GM12878 (cell line): ENCODE data around the gene PEX6. TPM values are rescaled to one million over a fixed set of nuclear protein-coding genes. Genes with fewer than 3 reads are reported as not detected.

Experiments used
- ATAC-seq: fragments of 200-7000 bp; cut with Tn5 transposase; 3 replicates; pipeline ENCODE4 v1.9.1; 2020; ENCODE audit warnings: mild to moderate bottlenecking, moderate library complexity
- BruUV-seq: library from RNA; stranded (reverse); fragments of 400-500 nt; replicated peaks from 2 replicates; lab custom pipeline; 2021; lab: Mats Ljungman, UMichigan
- CTCF ChIA-PET: fragments of 300-600 bp; sonication (Branson Sonifier 250); formaldehyde crosslinking; extraction: SDS; loops from one replicate; lab custom pipeline; 2021; ENCODE audit warnings: inconsistent platforms; lab: Yijun Ruan, JAX
- POLR2A ChIA-PET: fragments of 350-600 bp; formaldehyde crosslinking; extraction: SDS; loops from one replicate; lab custom pipeline; 2021; ENCODE audit warnings: inconsistent platforms; lab: Charles Lee
- RAD21 ChIA-PET: fragments of 300-600 bp; sonication (Branson Sonifier 250); formaldehyde crosslinking; loops from one replicate; lab custom pipeline; 2023; ENCODE audit warnings: antibody characterized with exemption; ENCODE audit not compliant: unreplicated experiment; lab: Charles Lee
- SMC1A ChIA-PET: fragments of 300-600 bp; sonication (Branson Sonifier 250); formaldehyde crosslinking; loops from one replicate; lab custom pipeline; 2023; ENCODE audit not compliant: unreplicated experiment, uncharacterized antibody; lab: Charles Lee
- DNase-seq: peaks from one replicate; pipeline ENCODE4 v3.0.0-alpha.2; 2011; ENCODE audit warnings: low read depth, low spot score
- FAIRE-seq: peaks from 3 replicates; lab custom pipeline; 2011; peaks lifted over from hg19 to GRCh38; lab: Jason Lieb, UNC
- H2AFZ ChIP-seq: 2 replicates; pipeline ENCODE4 v1.6.0; 2011; ENCODE audit warnings: low read depth, low read length, control low read depth; ENCODE audit not compliant: control insufficient read depth
- H3K27ac ChIP-seq: 2 replicates; pipeline ENCODE4 v1.5.1; 2011; ENCODE audit warnings: control low read depth; ENCODE audit not compliant: control insufficient read depth, insufficient read depth
- H3K27me3 ChIP-seq, 2 experiments: replicated peaks in 1 of 2; 2 replicates each; pipeline versions ENCODE4 v1.6.0 to v1.6.1; 2011; ENCODE audit warnings: low read length in 1 of 2; ENCODE audit not compliant: control insufficient read depth in 2 of 2, insufficient read depth in 2 of 2
- H3K36me3 ChIP-seq, 2 experiments: 2 replicates each; pipeline ENCODE4 v1.5.1; 2011; ENCODE audit warnings: low read length in 1 of 2; ENCODE audit not compliant: control insufficient read depth in 2 of 2, insufficient read depth in 2 of 2
- H3K4me1 ChIP-seq: 2 replicates; pipeline ENCODE4 v1.6.1; 2011; ENCODE audit warnings: mild to moderate bottlenecking, low read length, moderate library complexity, mixed read lengths; ENCODE audit not compliant: control insufficient read depth, insufficient read depth
- H3K4me2 ChIP-seq: 2 replicates; pipeline ENCODE4 v1.6.0; 2011; ENCODE audit warnings: control low read depth; ENCODE audit not compliant: control insufficient read depth, insufficient read depth
- H3K4me3 ChIP-seq: fragments of 200-600 bp; sonication (generic); 2 replicates; pipeline ENCODE4 v1.5.1; 2016
- H3K79me2 ChIP-seq: 2 replicates; pipeline ENCODE4 v1.6.0; 2011; ENCODE audit warnings: low read length; ENCODE audit not compliant: control insufficient read depth, insufficient read depth
- H3K9ac ChIP-seq: 2 replicates; pipeline ENCODE4 v1.8.0; 2011; ENCODE audit warnings: low read length, control low read depth, mixed read lengths; ENCODE audit not compliant: control insufficient read depth, insufficient read depth
- H3K9me3 ChIP-seq: replicated peaks from 3 replicates; pipeline ENCODE4 v1.5.1; 2011; ENCODE audit warnings: mild to moderate bottlenecking, low read length; ENCODE audit not compliant: control insufficient read depth, insufficient read depth
- H4K20me1 ChIP-seq: 2 replicates; pipeline ENCODE4 v1.6.0; 2011; ENCODE audit not compliant: control insufficient read depth, insufficient read depth
- CHD2 ChIP-seq: IDR thresholded peaks from 2 replicates; pipeline ENCODE4 v1.6.1; 2011; ENCODE audit warnings: low read depth, low read length, improper control_type of control experiment, borderline replicate concordance
- NFYA ChIP-seq: IDR thresholded peaks from 2 replicates; pipeline ENCODE4 v1.6.1; 2011; ENCODE audit warnings: low read depth, mild to moderate bottlenecking, low read length, improper control_type of control experiment, borderline replicate concordance
- NR2F1 ChIP-seq: fragments of 450-650 bp; conservative IDR thresholded peaks from 2 replicates; pipeline ENCODE4 v1.6.1; 2017; ENCODE audit warnings: mild to moderate bottlenecking
- NRF1 ChIP-seq: conservative IDR thresholded peaks from 2 replicates; pipeline ENCODE4 v1.6.1; 2011; ENCODE audit warnings: mild to moderate bottlenecking, low read depth, low read length, improper control_type of control experiment
- PAX5 ChIP-seq: IDR thresholded peaks from 2 replicates; pipeline ENCODE4 v1.6.1; 2011; ENCODE audit warnings: low read depth, low read length, borderline replicate concordance
- POLR2AphosphoS5 ChIP-seq: IDR thresholded peaks from 2 replicates; pipeline ENCODE4 v1.6.1; 2011; ENCODE audit warnings: mild to moderate bottlenecking, low read length, inconsistent platforms
- SIN3A ChIP-seq: IDR thresholded peaks from 2 replicates; pipeline ENCODE4 v1.6.1; 2012; ENCODE audit warnings: low read depth, low read length, improper control_type of control experiment
- STAT3 ChIP-seq: IDR thresholded peaks from 2 replicates; pipeline ENCODE4 v1.6.1; 2011; ENCODE audit warnings: low read depth, low read length, improper control_type of control experiment
- ZNF274 ChIP-seq: IDR thresholded peaks from one replicate; pipeline ENCODE4 v1.8.0; 2011; ENCODE audit not compliant: insufficient read length, insufficient read depth
- whole genome bisulfite sequencing: methylation state at CpG from one replicate; pipeline ENCODE4 v1.1.6; 2016; ENCODE audit warnings: low lambda C conversion rate; ENCODE audit not compliant: insufficient replicate concordance, insufficient coverage; ENCODE audit errors: missing lambda C conversion rate; 5-methylcytosine and 5-hydroxymethylcytosine counted together
- in situ Hi-C: fragments of 300-500 bp; cut with MboI; formaldehyde crosslinking; loops from 9 replicates; pipeline ENCODE4 v1.14.3; 2018; ENCODE audit warnings: mixed read lengths
- intact Hi-C: fragments of 100-400 bp; cut with micrococcal nuclease; formaldehyde crosslinking; loops from one replicate; pipeline ENCODE4 v1.14.2; 2022; ENCODE audit not compliant: unreplicated experiment
- polyA plus RNA-seq, 11 experiments: library from polyadenylated mRNA; depleted of rRNA in 4 of 11; unstranded in 6 of 11; stranded (reverse) in 5 of 11; fragments of >200 nt; fragmentation: Nextera tagmentation in 4 of 11; fragmentation: Illumina TruSeq in 1 of 11; extraction: Ambion mirVana in 4 of 11; extraction: Trizol in 1 of 11; gene quantifications; 1 replicate in 1 of 11; 2 replicates in 10 of 11; pipeline versions ENCODE4 v1.2.1 to v1.2.3, GENCODE V29; 2011 to 2016; ENCODE audit warnings: inconsistent platforms in 2 of 11, missing spikeins in 2 of 11, low read depth in 1 of 11
- total RNA-seq, 4 experiments: library from RNA; depleted of rRNA in 3 of 4; stranded (reverse); fragments of >200 nt in 3 of 4; fragmentation: Illumina TruSeq in 1 of 4; extraction: Trizol in 1 of 4; gene quantifications; 2 replicates each; pipeline versions ENCODE4 v1.2.1 to v1.2.3, GENCODE V29; 2013 to 2021
- TF ChIP-seq, protein P1 (sequence below): fragments of 450-650 bp; IDR thresholded peaks from 2 replicates; pipeline ENCODE4 v1.6.1; 2017; ENCODE audit warnings: mild to moderate bottlenecking
- TF ChIP-seq, protein P2 (sequence below): fragments of 450-650 bp; formaldehyde crosslinking; IDR thresholded peaks from 2 replicates; pipeline ENCODE4 v1.5.0; 2022; ENCODE audit warnings: mild to moderate bottlenecking, missing genetic modification characterization
- TF ChIP-seq, protein P3 (sequence below): fragments of 450-650 bp; IDR thresholded peaks from 2 replicates; pipeline ENCODE4 v1.6.1; 2014; ENCODE audit warnings: mild to moderate bottlenecking
- TF ChIP-seq, protein P4 (sequence below): IDR thresholded peaks from 2 replicates; pipeline ENCODE4 v1.6.1; 2011; ENCODE audit warnings: borderline replicate concordance, low read depth, mild to moderate bottlenecking, moderate library complexity, low read length; ENCODE audit not compliant: insufficient read depth, poor library complexity, severe bottlenecking

Gene PEX6
- total and polyA plus RNA-seq, 10 of the 15 experiments (the other 5 are each of a cell fraction or from before 2014, with no cell fraction given), result 0.39 to 21.1 (median 7.8) TPM

DNA sequence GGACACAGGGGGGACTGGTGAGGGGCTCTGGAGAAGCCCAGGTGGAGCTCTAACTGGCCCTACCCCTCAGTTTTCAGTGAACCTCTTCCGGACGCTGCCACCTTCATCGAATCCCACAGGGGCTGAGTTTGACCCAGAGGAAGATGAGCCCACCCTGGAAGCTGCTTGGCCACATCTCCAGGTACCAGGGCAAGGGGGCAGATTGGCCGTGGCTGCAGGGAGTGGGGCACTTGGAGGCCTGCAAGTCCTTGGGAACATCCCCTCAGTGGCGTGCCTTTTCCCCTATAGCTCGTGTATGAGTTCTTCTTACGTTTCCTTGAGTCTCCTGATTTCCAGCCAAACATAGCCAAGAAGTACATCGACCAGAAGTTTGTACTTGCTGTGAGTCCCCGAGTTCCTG lies 28.1 kb upstream of the PEX6 start:
- CTCF ChIA-PET, result no interaction called here
- in situ Hi-C loops, result no loop called here
- H3K4me1 ChIP-seq, result no peaks in the 10 kb centered on the region
- no peak overlapping the region for H3K27ac ChIP-seq
- H2AFZ ChIP-seq, result no peak overlapping the region
- H3K9ac ChIP-seq, result no peak overlapping the region
- SMC1A ChIA-PET, result interaction anchor here (1.2 kb wide), 1 partner anchor 11 kb away, joined by 4 read pairs; no protein-coding TSS in a partner anchor
- no peak overlapping the region for H3K4me2 ChIP-seq
- no peaks in the 10 kb centered on the region for H3K9me3 ChIP-seq
- intact Hi-C loops, result loop anchor here (5.0 kb wide), 1 partner anchor 105 kb away; no protein-coding TSS in a partner anchor
- no peaks in the 10 kb centered on the region for H3K27me3 ChIP-seq
- H3K4me3 ChIP-seq, result no peak overlapping the region
- no peak for DNase-seq
- H3K79me2 ChIP-seq, result no peaks in the 10 kb centered on the region
- WGBS, result 76% methylated on average over 9 of the region's 9 CpGs
- ATAC-seq, result no peak
- FAIRE-seq, result no peak
- RAD21 ChIA-PET, result interaction anchor here (1.0 to 1.9 kb wide), 2 partner anchors 28 to 42 kb away, joined by 3 to 4 read pairs; partner anchors contain the start of gene PEX6
- POLR2A ChIA-PET, result interaction anchor here (0.7 kb wide), 1 partner anchor 14 kb away, joined by 3 read pairs; no protein-coding TSS in a partner anchor
- H3K36me3 ChIP-seq, result peaks cover 24 to 27% of the 10 kb centered on the region in 2 experiments
- H4K20me1 ChIP-seq, result no peaks in the 10 kb centered on the region
- BruUV-seq, result no TSS peak
- TF ChIP-seq ZNF274 (no peak), NRF1 (no peak), NFYA (no peak), POLR2AphosphoS5 (no peak), SIN3A (no peak), PAX5 (no peak), STAT3 (no peak), NR2F1 (no peak), CHD2 (no peak)
- TF ChIP-seq, protein P1, sequence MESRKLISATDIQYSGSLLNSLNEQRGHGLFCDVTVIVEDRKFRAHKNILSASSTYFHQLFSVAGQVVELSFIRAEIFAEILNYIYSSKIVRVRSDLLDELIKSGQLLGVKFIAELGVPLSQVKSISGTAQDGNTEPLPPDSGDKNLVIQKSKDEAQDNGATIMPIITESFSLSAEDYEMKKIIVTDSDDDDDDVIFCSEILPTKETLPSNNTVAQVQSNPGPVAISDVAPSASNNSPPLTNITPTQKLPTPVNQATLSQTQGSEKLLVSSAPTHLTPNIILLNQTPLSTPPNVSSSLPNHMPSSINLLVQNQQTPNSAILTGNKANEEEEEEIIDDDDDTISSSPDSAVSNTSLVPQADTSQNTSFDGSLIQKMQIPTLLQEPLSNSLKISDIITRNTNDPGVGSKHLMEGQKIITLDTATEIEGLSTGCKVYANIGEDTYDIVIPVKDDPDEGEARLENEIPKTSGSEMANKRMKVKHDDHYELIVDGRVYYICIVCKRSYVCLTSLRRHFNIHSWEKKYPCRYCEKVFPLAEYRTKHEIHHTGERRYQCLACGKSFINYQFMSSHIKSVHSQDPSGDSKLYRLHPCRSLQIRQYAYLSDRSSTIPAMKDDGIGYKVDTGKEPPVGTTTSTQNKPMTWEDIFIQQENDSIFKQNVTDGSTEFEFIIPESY, result no peak
- TF ChIP-seq, protein P2, sequence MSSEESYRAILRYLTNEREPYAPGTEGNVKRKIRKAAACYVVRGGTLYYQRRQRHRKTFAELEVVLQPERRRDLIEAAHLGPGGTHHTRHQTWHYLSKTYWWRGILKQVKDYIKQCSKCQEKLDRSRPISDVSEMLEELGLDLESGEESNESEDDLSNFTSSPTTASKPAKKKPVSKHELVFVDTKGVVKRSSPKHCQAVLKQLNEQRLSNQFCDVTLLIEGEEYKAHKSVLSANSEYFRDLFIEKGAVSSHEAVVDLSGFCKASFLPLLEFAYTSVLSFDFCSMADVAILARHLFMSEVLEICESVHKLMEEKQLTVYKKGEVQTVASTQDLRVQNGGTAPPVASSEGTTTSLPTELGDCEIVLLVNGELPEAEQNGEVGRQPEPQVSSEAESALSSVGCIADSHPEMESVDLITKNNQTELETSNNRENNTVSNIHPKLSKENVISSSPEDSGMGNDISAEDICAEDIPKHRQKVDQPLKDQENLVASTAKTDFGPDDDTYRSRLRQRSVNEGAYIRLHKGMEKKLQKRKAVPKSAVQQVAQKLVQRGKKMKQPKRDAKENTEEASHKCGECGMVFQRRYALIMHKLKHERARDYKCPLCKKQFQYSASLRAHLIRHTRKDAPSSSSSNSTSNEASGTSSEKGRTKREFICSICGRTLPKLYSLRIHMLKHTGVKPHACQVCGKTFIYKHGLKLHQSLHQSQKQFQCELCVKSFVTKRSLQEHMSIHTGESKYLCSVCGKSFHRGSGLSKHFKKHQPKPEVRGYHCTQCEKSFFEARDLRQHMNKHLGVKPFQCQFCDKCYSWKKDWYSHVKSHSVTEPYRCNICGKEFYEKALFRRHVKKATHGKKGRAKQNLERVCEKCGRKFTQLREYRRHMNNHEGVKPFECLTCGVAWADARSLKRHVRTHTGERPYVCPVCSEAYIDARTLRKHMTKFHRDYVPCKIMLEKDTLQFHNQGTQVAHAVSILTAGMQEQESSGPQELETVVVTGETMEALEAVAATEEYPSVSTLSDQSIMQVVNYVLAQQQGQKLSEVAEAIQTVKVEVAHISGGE (CRISPR knock-in tag), result no peak
- TF ChIP-seq, protein P3, sequence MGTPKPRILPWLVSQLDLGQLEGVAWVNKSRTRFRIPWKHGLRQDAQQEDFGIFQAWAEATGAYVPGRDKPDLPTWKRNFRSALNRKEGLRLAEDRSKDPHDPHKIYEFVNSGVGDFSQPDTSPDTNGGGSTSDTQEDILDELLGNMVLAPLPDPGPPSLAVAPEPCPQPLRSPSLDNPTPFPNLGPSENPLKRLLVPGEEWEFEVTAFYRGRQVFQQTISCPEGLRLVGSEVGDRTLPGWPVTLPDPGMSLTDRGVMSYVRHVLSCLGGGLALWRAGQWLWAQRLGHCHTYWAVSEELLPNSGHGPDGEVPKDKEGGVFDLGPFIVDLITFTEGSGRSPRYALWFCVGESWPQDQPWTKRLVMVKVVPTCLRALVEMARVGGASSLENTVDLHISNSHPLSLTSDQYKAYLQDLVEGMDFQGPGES, result no peak
- TF ChIP-seq, protein P4, sequence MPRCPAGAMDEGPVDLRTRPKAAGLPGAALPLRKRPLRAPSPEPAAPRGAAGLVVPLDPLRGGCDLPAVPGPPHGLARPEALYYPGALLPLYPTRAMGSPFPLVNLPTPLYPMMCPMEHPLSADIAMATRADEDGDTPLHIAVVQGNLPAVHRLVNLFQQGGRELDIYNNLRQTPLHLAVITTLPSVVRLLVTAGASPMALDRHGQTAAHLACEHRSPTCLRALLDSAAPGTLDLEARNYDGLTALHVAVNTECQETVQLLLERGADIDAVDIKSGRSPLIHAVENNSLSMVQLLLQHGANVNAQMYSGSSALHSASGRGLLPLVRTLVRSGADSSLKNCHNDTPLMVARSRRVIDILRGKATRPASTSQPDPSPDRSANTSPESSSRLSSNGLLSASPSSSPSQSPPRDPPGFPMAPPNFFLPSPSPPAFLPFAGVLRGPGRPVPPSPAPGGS, result no peak
